Measurements from ENCODE around the gene PNMA6F.
A peak's percentile ranks its signal among the peaks of the same experiment; 100 is the strongest.
"Not testable (repeated sequence)": the region's sequence is repeated elsewhere in the genome, so short reads cannot be mapped to it uniquely, and the experiment has no call there.

The PNMA6F gene

DNA sequence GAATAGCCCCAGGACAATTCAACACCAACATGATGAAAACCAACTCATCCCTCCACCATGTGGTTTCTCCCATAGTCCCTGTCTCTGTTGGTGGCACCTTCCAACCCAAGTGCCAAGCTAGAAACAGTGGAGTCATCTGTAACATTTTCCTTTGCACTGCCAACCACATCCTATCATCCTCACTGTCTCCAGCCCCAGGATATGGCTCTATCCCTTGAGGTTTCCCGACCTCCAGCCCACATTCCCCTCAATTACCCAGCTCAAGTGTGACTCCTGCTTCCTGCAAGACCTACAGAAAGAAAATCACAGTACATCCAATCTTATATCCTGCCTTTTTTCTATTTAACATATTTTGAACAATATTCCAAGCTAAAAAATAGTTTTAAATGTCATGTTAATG is 24.2 kb downstream of the PNMA6F start:
- Mint-ChIP-seq H3K9me3 (ENCODE audit: low read depth) (no peaks in the 10 kb centered on the region), H3K4me3 (no peak overlapping the region), H3K4me1 (ENCODE audit: low read depth) (peaks cover 12% of the 10 kb centered on the region), H3K36me3 (no peaks in the 10 kb centered on the region), H3K27me3 (no peaks in the 10 kb centered on the region), H3K27ac (no peak overlapping the region)

GRCh38 chrX:153293485-153294071 is 28.0 kb downstream of the PNMA6F start:
- H3K9me3 Mint-ChIP-seq (ENCODE audit: low read depth); H3K36me3 Mint-ChIP-seq; H3K27ac Mint-ChIP-seq; H3K27me3 Mint-ChIP-seq: not testable (repeated sequence)
- Mint-ChIP-seq H3K4me1 (ENCODE audit: low read depth) (peaks cover 12% of the 10 kb centered on the region), H3K4me3 (peak overlapping the region; percentile 27)

DNA sequence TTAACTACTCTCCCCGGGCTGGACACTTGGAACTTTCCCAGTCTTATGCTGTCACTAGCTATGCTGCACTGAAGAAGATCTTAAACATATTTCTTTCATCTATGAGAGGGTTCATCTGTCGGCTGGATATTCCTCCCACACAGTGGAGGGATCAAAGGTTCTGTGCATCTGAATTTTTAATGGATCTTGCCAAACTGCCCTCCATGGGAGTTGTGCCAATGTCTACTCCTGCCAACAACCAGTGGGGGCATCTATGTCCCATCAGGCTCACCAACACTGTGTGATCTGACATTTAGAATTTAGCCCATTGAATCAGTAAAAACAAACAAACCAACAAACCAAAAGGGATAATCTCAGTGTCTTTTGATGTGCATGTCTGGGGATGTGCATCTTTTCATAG is 32.8 kb downstream of the PNMA6F start:
- H3K4me3 Mint-ChIP-seq; H3K27me3 Mint-ChIP-seq; H3K27ac Mint-ChIP-seq; H3K9me3 Mint-ChIP-seq (ENCODE audit: low read depth); H3K36me3 Mint-ChIP-seq; H3K4me1 Mint-ChIP-seq (ENCODE audit: low read depth): not testable (repeated sequence)

- H3K4me1 Mint-ChIP-seq (ENCODE audit: low read depth); H3K4me3 Mint-ChIP-seq; H3K27ac Mint-ChIP-seq; H3K27me3 Mint-ChIP-seq; H3K36me3 Mint-ChIP-seq; H3K9me3 Mint-ChIP-seq (ENCODE audit: low read depth): not testable (repeated sequence)
These were observed 35.9 kb downstream of the PNMA6F start for GRCh38 chrX:153285678-153286077.

DNA sequence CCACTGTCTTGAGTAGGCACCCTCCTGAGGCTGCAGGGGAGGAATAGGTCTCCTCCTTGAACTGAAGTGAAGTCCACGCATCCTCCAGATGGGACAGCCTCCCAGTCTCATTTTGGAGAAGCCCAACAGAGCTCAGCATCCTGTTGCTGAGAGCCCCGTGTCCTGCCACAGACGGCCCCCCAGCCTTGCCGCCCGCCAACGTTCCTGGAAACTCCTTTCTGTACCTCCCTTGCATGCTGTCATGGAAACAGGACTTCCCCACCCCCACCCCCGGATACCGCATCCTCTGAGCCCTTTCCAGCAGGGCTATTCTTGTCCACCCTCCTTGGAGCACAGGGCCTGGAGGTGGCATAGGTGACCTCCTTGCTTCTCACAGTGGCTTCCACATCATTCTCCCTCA is 37.6 kb downstream of the PNMA6F start:
- H3K4me1 Mint-ChIP-seq (ENCODE audit: low read depth); H3K9me3 Mint-ChIP-seq (ENCODE audit: low read depth); H3K36me3 Mint-ChIP-seq; H3K27me3 Mint-ChIP-seq; H3K4me3 Mint-ChIP-seq; H3K27ac Mint-ChIP-seq: not testable (repeated sequence)

- H3K27me3 Mint-ChIP-seq; H3K27ac Mint-ChIP-seq; H3K4me1 Mint-ChIP-seq (ENCODE audit: low read depth); H3K36me3 Mint-ChIP-seq; H3K4me3 Mint-ChIP-seq; H3K9me3 Mint-ChIP-seq (ENCODE audit: low read depth): not testable (repeated sequence)
These were observed 39.8 kb downstream of the PNMA6F start for GRCh38 chrX:153281784-153282183.

GRCh38 chrX:153279304-153279703 is 42.3 kb downstream of the PNMA6F start:
- not testable (repeated sequence) for H3K9me3 Mint-ChIP-seq (ENCODE audit: low read depth); H3K4me3 Mint-ChIP-seq; H3K27ac Mint-ChIP-seq

GRCh38 chrX:153276049-153276448 is 45.5 kb downstream of the PNMA6F start:
- H3K27ac Mint-ChIP-seq; H3K9me3 Mint-ChIP-seq (ENCODE audit: low read depth); H3K36me3 Mint-ChIP-seq; H3K4me3 Mint-ChIP-seq; H3K27me3 Mint-ChIP-seq; H3K4me1 Mint-ChIP-seq (ENCODE audit: low read depth): not testable (repeated sequence)

More at GRCh38 chrX:153279304-153279703, 42.3 kb downstream of the PNMA6F start:
- H3K4me1 Mint-ChIP-seq (ENCODE audit: low read depth); H3K36me3 Mint-ChIP-seq; H3K27me3 Mint-ChIP-seq: not testable (repeated sequence)

DNA sequence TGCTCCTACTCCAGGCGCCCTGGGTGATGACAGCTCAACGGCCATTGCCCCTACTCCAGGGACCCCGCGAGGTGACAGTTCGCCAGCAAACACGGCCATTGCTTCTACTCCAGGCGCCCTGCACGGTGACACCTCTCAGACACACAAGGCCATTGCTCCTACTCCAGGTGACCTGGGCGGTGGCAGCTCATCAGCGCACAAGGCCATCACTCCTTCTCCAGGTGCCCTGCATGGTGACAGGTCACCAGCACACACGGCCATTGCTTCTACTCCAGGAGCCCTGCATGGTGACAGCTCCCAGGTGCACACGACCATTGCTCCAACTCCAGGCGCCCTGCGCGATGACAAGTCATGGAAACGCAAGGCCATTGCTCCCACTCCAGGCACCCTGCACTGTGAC is 46.1 kb downstream of the PNMA6F start:
- not testable (repeated sequence) for H3K27ac Mint-ChIP-seq; H3K4me3 Mint-ChIP-seq; H3K4me1 Mint-ChIP-seq (ENCODE audit: low read depth); H3K9me3 Mint-ChIP-seq (ENCODE audit: low read depth); H3K36me3 Mint-ChIP-seq; H3K27me3 Mint-ChIP-seq

- not testable (repeated sequence) for H3K27me3 Mint-ChIP-seq; H3K27ac Mint-ChIP-seq; H3K36me3 Mint-ChIP-seq; H3K4me1 Mint-ChIP-seq (ENCODE audit: low read depth); H3K9me3 Mint-ChIP-seq (ENCODE audit: low read depth); H3K4me3 Mint-ChIP-seq
These were observed 49.0 kb downstream of the PNMA6F start for GRCh38 chrX:153272584-153272983.

GRCh38 chrX:153272070-153272469 is 49.5 kb downstream of the PNMA6F start:
- H3K27ac Mint-ChIP-seq; H3K9me3 Mint-ChIP-seq (ENCODE audit: low read depth); H3K36me3 Mint-ChIP-seq; H3K27me3 Mint-ChIP-seq; H3K4me3 Mint-ChIP-seq; H3K4me1 Mint-ChIP-seq (ENCODE audit: low read depth): not testable (repeated sequence)
